Measurements from ENCODE around the gene IL3RA.
"Not testable (repeated sequence)": the region's sequence is repeated elsewhere in the genome, so short reads cannot be mapped to it uniquely, and the experiment has no call there.

Gene IL3RA

DNA sequence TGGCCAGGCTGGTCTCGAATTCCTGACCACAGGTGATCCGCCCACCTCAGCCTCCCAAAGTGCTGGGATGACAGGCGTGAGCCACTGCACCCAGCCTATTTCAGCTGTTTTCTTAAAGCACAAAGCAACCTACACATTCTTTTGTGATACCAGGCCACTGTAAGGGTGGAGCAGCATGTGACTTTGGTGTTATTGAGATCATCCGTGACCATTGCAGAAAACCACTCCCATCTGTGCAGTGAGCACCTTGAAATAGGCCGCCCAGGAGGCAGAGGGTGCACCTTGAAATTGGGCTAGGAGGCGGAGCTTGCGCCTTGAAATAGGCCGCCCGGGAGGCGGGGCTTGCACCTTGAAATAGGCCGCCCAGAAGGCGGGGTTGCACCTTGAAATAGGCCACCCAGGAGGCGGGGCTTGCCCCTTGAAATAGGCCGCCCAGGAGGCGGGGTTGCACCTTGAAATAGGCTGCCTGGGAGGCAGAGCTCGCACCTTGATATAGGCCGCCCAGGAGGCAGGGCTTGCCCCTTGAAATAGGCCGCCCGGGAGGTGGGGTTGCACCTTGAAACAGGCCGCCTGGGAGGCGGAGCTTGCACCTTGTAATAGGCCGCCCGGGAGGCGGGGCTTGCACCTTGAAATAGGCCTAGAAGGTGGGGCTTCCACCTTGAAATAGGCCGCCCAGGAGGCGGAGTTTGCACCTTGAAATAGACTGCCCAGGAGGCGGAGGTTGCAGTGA lies 64.3 kb downstream of the IL3RA start:
- DNase-seq, result no peak

DNA sequence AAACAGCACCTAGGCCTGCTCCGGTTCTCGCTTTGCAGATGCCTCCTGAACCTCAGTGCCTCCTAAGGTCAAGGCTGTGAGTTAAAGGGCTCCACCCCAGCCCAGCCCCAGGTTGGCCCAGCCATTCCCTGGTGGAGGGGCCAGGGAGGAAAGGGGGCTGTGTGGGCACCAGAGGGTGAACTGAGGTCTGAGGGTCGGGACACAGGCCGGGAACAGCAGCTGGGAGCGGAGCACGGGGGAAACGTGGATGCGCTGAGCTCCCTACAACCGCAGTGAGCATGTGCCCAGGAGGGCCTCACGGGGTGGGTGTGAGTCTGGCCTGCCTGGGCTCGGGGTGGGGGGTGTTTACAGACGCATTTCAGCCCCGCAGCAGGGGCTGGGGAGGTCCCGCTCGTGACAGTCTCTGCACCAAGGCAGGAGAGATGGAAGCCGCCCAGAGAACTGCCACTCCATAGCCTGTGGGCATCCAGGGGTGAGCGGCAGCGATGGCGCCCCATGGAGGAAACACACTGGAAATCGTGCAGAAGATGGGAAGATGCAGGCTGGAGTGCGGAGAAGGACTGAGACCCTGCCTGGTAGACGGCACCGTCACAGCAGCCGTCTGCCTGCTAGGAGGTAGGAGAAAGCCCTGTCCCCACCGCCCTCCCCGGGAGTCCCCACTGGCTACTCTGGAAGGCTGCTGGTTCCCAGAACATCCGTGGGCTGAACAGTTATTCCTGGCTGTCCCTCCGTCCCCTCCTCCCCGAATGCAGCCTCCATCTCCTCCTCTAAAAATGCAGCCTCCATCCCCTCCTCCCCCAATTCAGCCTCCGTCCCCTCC lies 65.2 kb downstream of the IL3RA start:
- no peak for DNase-seq

DNA sequence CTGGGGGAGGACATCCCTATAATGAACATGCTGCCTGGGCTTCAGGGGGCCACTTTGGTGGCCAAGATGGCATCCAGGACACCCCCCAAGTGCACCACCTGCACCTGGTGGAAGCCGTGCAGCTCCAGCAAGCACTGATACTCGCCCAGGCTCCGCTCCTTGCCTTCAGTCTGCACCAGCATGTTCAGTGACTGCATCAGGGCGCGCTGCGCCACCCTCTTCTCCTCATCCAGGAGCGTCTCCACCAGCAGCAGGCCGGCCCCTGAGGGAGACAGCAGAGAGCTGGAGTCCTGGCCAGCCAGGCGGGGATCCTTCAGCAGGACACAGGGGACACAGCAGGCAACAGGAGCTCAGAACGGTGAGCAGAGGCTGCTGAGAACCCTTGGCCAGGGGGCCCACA lies 66.6 kb downstream of the IL3RA start:
- no peak for DNase-seq

DNA sequence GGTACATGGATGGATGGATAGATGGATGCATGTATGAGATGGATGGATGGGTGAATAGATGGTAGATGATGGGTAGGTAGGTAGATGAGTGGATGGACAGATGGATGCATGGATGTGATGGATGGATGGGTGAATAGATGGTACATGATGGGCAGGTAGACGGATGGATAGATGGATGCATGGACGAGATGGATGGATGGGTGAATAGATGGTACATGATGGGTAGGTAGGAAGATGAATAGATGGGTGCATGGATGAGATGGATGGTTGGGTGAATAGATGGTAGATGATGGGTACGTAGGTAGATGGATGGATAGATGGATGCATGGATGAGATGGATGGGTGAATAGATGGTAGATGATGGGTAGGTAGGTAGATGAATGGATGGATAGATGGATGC lies 67.3 kb downstream of the IL3RA start:
- DNase-seq, result not testable (repeated sequence)

DNA sequence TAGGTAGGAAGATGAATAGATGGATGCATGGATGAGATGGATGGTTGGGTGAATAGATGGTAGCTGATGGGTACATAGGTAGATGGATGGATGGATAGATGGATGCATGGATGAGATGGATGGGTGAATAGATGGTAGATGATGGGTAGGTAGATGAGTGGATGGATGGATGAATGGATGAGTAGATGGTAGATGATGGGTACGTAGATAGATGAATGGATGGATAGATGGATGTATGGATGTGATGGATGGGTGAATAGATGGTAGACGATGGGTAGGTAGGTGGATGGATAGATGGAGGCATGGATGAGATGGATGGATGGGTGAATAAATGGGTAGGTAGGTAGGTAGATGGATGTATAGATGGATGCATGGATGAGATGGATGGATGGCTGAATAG lies 69.2 kb downstream of the IL3RA start:
- DNase-seq, result not testable (repeated sequence)

DNA sequence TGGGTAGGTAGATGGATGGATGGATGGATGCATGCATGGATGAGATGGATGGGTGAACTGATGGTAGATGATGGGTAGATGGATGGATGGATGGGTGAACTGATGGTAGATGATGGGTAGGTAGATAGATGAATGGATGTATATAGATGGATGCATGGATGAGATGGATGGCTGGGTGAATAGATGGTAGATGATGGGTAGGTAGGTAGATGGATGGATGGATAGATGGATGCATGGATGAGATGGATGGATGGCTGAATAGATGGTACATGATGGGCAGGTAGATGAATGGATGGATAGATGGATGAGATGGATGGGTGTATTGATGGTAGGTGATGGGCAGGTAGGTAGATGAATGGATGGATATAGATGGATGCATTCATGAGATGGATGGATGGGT lies 70.5 kb downstream of the IL3RA start:
- DNase-seq, result no peak

DNA sequence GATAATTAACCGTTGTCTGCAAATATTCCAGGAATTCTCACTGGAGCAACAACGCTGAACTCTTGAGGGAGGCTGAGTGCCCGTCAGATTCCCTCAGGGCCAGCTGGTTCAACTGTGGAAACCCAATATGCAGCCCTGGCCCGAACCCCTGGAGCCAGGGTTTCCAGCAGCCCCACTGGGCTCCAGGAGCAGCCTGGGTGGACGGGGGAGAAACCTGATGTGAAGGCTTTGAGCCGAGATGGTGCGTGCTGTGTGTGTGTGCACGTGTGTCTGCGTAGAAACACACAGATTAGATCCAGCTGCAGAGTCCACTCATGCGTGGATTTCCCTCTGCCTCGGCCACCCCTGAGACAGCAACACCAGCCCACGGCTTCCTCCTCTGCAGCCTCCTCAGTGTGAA lies 74.7 kb downstream of the IL3RA start:
- no peak for DNase-seq

DNA sequence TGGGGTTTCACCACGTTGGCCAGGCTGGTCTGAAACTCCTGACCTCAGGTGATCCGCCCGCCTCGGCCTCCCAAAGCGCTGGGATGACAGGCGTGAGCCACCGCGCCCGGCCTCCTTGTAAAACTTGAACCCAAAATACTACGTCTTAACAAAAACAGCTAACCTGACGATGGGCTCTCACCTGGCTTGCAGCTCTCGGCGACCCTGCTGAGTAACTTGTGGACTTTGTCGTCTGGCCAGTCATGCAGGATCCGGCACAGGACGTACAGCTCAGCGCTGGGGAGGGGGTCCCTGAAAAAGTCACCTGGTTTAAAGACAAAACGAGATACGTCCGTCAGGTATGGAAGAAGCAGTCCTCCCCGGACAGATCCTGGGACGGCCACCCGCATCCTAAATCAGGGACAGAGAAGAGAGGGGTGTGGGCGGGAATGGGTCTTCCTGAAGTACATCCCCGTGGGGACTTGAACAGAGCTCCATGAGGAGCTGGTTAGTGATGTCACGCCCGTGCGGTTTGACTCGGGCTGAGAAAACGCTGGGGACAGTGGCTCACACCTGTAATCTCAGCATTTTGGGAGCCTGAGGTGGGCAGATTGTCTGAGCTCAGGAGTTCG lies 76.1 kb downstream of the IL3RA start:
- DNase-seq, result no peak

DNA sequence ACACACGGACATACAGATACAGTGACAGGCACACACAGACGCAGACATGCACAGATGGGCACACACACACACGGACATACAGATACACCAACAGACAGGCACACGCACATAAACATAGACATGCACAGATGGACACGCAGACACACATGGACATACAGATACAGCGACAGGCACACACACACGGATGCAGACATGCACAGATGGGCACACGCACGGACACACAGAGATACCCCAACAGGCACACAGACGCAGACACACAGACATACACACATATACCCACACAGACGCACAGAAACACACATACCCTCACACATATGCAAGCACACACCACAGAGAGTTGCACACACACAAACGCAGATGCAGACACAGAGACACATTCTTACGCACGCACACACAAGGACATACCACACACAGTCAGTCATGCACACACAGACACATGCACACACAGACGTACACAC lies 79.8 kb downstream of the IL3RA start:
- DNase-seq, result no peak

DNA sequence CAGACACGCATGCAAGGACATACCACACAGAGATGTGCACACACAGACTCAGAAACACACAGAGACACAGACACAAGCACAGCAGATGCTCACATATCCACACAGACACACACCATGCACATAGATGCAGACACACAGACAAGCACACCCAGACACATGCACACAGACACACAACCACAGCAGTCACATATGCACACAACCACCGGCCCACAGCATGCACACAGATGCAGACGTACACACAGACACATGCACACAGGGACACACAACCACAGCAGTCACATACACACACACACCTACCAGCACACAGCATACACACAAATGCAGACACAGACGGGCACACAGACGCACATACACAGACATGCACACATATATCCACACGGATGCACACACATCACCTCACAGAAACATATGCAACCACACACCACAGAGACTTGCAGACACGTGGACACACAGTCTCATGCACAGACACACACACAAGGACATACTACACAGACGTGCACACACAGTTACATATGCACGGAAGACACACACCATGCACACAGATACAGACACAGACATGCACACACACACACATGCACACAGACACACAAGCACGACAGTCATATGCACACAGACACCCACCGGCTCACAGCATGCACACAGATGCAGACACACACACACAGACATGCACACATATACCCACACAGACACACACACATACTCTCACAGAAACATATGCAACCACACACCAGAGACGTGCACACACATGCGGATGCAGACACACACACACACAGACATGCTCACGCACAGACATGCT lies 80.6 kb downstream of the IL3RA start:
- DNase-seq, result no peak

DNA sequence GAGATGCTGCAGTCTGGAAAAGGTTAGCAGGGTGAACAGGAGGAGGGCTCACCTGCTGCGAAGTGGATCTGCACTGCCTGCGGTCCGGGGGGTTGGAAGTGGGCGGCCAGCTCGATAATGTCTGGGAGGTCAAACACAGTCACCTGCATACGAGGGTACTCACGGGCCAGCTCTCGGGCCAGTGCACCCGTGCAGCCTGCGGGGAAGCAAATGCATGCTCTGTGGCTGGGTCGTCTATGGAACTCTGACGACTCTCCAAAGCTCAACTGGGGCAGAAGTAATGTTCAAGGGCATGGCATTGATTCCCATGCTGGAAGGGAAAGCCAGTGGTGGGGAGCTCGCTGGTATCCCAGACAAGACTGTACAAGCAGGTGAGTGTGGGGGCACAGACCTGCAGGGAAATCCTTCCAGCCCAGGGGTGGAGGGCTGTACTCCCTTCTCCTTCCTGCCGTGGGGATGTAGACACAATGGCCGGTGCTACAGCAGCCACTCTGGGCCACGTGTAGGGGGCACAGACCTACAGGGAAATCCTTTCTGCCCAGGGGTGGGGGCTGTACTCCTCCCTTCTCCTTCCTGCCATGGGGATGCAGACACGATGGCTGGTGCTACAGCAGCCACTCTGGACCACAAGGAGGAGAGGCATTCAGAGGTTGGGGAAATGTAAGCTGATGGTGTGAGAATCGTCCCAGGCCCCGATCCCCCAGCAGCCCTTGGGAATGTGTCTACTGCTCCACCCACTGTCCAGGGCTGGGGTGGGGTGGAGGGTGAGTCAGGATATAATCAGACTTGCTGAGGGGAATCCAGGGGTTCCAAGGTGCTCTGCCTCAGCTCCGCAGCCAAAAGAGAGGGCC lies 81.6 kb downstream of the IL3RA start:
- no peak for DNase-seq

DNA sequence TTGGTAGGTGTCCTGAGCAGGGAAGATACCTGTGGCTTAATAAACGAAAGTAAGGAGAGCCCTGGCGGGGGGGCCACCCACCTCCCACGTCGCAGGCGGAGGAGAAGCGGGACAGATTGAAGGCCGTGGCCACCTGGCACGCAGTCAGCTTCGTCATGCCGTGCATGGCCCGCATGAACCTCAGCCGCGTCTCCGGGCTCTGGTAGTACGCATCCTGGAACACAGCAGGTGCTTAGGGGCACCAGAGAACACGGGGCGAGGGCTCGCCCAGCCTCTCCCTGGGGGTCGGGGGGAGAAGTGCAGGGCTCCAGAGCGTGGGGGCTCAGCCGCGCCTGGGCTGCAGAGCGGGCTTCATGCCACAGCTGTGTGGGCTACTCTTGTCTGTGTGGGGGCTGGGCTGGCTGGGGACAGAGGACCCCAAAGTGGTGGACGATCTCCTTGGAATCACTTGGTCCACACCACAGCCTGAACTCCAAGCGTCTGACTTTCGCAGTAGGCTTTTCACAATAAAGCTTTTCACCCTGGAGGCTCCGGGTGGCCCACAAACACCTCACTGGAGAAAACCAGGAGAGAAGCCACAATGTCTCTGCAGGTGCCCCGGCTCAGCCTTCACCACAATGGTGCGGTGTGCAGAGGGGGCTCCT lies 82.4 kb downstream of the IL3RA start:
- no peak for DNase-seq

DNA sequence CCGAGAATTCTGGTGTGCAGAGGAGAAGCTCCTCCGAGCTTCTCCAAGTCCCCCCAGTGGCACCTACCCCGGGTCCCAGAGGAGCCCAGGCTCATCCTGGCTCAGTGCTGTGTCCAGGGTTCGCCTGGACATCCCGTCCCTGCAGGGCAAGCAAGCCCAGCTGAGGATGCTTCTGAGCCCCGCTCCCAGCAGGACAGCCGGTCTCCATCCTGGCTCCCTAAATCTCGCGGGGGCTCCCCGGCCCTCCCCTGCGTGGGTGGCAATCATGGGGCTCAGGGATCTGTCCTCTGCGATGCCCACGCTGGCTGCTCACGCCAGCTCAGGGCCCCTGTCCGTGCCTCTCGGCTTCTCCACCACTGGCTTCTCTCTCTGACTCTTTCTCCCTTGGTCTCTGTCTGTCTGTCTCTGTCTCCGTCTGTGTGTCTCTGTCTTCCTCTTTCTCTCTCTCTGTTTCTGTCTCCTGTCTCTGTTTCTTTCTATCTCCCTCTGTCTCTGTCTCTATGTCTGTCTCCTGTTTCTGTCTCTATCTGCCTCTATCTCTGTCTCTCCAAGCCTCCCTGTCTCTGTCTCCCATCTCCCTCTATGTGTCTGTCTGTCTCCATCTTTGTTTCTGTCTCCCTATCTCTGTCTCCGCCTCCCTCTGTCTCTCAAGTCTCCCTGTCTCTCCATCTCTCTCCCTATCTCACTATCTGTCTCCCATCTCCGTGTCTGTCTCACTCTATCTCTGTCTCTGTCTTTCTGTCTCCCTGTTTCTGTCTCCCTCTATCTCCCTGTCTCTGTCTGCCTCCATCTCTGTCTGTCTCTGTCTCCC lies 83.2 kb downstream of the IL3RA start:
- no peak for DNase-seq

DNA sequence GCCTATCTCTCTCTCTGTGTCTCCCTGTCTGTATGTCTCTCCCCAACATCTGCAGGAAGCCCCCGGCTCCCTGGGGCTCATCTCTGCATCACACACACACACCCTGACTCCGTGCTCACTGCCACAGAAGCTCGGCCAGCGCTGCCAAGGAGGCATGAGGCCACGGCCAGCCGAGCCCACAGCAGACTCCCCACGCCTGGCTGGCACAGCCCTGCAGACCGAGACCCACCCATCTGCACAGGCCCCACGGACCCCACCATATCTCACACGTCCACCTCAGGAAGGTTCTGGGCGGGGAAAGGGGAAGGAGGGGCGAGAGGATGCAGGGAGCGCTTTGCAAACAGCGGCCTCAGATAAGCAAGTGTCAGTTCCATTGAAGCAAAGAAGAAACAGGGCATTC lies 83.8 kb downstream of the IL3RA start:
- no peak for DNase-seq

DNA sequence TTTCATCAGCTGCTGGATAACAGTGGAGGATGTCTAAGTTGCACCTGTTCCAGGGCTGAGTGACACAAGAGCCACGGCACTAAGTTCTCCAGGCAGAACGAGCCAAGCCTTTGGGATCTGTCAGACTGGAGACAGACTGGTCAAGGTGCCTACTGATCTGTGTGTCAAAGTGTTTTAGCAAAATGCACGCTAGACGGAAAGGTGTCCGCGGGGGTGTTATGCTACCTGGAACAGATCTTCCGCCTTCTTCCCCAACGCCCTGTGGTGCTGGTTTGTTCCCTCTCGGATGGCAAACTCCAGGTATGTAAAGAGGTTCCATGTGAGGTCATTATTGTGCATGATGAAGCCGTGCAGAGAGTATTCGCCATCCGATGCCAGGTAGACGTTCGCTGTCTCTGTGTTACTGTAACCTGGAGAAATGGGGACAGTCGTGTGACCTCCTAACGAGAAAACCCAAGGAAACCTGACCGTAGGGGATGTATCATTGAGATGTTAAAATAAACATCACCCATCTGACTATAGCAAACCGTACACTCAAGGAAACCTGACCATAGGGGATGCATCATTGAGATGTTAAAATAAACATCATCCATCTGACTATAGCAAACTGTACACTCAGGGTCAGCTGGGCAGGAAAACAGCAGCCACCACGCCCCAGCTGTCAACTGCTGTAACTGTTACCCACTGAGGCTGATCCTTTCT lies 85.0 kb downstream of the IL3RA start:
- no peak for DNase-seq

DNA sequence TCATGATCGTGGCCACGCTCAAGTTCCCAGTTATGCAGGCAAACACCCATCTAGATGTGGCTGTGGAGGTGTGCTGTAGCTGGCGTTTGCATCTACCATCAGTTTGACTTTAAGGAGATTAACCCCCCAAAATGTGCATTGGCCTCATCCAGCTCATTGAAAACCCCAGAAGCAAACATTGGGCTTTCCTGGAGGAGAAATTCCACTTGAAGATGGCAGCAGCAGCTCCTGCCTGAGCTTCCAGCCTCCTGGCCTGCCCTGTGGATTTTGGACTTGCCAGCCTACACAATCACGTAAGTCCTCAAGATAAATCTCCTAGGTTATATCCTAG lies 85.5 kb downstream of the IL3RA start:
- DNase-seq, result no peak

DNA sequence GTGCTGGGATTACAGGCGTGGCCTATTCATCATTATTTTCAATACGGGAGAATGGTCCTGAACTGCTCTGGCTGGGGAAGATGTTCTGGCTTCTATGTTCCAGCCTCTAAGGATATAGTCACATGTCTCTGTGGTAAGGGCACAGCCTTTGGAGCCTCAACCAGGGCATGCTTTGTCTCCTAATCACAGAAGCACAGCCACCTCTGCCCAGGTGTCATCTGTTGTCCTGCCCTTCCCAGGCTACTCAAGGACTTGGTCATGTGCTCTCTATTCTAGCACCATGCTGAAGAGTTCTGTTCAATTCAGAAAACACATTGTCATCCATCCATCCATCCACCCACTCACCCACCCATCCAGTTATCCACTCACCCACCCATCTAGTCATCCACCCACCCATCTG lies 86.6 kb downstream of the IL3RA start:
- no peak for DNase-seq

DNA sequence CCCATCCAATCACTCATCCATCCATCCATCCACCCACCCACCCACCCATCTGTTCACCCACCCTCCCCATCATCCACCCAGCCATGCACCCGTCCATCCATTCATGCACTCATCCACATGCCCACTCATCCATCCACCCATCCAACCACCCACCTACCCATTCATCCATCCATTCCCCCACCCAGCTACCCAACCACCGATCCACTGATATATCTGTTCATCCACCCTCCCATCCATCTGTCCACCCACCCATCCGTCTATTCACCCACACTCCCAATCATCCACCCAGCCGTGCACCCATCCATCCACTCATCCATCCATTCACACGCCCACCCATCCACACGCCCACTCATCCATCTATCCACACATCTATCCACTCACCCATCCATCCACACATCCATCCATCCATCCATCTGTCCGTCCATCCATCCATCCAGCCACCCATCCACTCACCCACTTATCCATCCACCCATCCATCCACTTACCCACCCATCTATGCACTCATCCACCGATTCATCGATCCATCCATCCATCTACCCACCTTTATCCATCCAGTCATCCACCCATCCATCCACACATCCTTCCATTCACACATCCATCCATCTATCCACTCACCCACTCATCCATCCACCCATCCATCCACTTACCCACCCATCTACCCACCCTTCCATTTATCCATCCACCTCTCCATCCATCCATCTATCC lies 87.7 kb downstream of the IL3RA start:
- DNase-seq, result no peak

DNA sequence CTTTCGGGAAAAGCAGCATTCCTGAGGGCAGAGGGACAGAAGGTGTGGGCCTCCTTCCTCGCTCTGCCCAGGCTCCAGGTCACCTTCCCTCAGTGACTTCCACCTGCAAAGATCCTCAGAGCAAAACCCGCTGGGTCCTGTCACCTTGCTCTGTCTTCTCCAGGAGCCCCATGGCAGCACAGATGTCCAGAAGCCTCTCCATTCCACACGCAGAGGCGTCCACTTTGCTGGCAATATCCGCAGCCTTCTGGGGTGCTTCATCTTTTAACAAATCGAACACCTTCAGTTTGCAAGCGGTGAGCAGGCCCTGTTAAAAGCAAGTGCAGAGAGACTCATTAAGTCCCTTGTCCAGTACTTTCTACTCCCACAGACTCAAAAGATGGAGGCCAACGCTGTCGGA lies 88.8 kb downstream of the IL3RA start:
- DNase-seq, result no peak

DNA sequence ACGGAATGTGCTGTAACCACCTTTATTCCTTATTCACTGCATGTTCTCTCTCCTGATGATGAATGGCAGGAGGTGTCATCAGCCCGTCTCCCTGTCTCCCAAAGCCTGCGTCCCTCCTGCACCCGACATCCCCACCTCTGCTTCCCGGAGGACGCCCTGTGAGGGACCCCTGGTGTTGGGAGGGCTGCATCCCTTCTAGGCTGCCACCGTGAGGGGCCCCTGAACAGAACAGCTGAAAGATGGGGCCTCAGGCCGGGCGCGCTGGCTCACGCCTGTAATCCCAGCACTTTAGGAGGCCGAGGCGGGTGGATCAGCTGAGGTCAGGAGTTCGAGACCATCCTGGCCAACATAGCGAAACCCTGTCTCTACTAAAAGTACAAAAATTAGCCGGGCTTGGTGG lies 89.7 kb downstream of the IL3RA start:
- DNase-seq, result not testable (repeated sequence)

Measured in HCEC 1CT (cell line).